ENCODE measurements around the gene HUNK.
"Not testable (repeated sequence)": the region's sequence is repeated elsewhere in the genome, so short reads cannot be mapped to it uniquely, and the experiment has no call there.

- TF ChIP-seq NFRKB (IDR thresholded peaks at IDR 0.05); SP1 (IDR thresholded peaks at IDR 0.05); TARDBP (IDR thresholded peaks at IDR 0.05); SUZ12 (IDR thresholded peaks at IDR 0.05); FOXM1 (IDR thresholded peaks at IDR 0.05; ENCODE audit: borderline replicate concordance); FOXK2 (IDR thresholded peaks at IDR 0.05); ARNT (IDR thresholded peaks at IDR 0.05); ZNF384 (IDR thresholded peaks at IDR 0.05); HDGF (IDR thresholded peaks at IDR 0.05; ENCODE audit: borderline replicate concordance); FOXA1 (IDR thresholded peaks at IDR 0.05); PKNOX1 (IDR thresholded peaks at IDR 0.05); LEF1 (IDR thresholded peaks at IDR 0.05; ENCODE audit: borderline replicate concordance); BHLHE40 (IDR thresholded peaks at IDR 0.05; ENCODE audit: borderline replicate concordance); CTBP1 (IDR thresholded peaks at IDR 0.05; ENCODE audit: borderline replicate concordance): not testable (repeated sequence)
Observed at GRCh38 chr21:32038751-32039150, 165.9 kb downstream of the HUNK start.
